Right cardiac atrium (tissue), 5 donors: ENCODE results near the gene TNFAIP8. TPM values are rescaled to one million over a fixed set of nuclear protein-coding genes. Genes with fewer than 3 reads are reported as not detected.
"Not testable (repeated sequence)": the region's sequence is repeated elsewhere in the genome, so short reads cannot be mapped to it uniquely, and the experiment has no call there.

ENCODE experiments used
- ATAC-seq, 2 donors: fragments of 200-7000 bp; cut with Tn5 transposase; one replicate each; pipeline versions ENCODE4 v1.8.0 to v1.9.1; 2020; ENCODE audit warnings: moderate library complexity in 2 of 2, mild to moderate bottlenecking in 1 of 2
- DNase-seq, 3 donors: peaks; one replicate each; pipeline ENCODE4 v3.0.0-alpha.2; 2020
- H3K27ac ChIP-seq: one replicate; pipeline ENCODE4 v1.5.1; 2013; ENCODE audit warnings: mild to moderate bottlenecking, low read length, control low read depth, moderate library complexity
- H3K27me3 ChIP-seq: one replicate; pipeline ENCODE4 v1.6.1; 2013; ENCODE audit not compliant: control insufficient read depth, insufficient read depth
- H3K4me1 ChIP-seq: one replicate; pipeline ENCODE4 v1.6.1; 2013; ENCODE audit warnings: low read length; ENCODE audit not compliant: control insufficient read depth, insufficient read depth
- H3K4me3 ChIP-seq: one replicate; pipeline ENCODE4 v1.5.1; 2013; ENCODE audit warnings: low read length, control low read depth
- H3K9me3 ChIP-seq: one replicate; pipeline ENCODE4 v1.6.1; 2013; ENCODE audit warnings: low read length; ENCODE audit not compliant: control insufficient read depth
- WGBS: extraction: QIAGEN DNeasy Blood & Tissue Kit; methylation state at CpG from one replicate; pipeline ENCODE4 v1.1.7; 2013; 5-methylcytosine and 5-hydroxymethylcytosine counted together
- intact Hi-C, 4 donors: fragments of 100-400 bp; cut with DNase I; formaldehyde crosslinking; loops; one replicate each; pipeline versions ENCODE4 v1.11.0 to v1.14.0; 2022 to 2023
- polyA plus RNA-seq: library from polyadenylated mRNA; stranded (reverse); fragments of 200-250 nt; gene quantifications from one replicate; pipeline ENCODE4 v1.2.3, GENCODE V29; 2013
- total RNA-seq, 4 donors: library from RNA; stranded (reverse); fragmentation: NEBNext Ultra II Directional; extraction: Animal tissue kit (Norgen Biotek cat#: 25700); gene quantifications; one replicate each; pipeline ENCODE4 v1.2.1, GENCODE V29; 2021
- donor health status: healthy with polysubstance abuse.
- donor health status: DM: no; HTN: yes; CAD: no.
- donor health status: DM: no; HTN: no; CAD: no.
- donor health status: DM: no; HTN: yes; CAD: no; lungs with severe emphysema.
- donor health status: DM: yes; HTN: yes; CAD: no.

Gene TNFAIP8
- total and polyA plus RNA-seq, 5 donors: 2.7 to 5.9 (median 4.4) TPM

- H3K4me1 ChIP-seq, DNase-seq, H3K9me3 ChIP-seq, ATAC-seq, H3K4me3 ChIP-seq, intact Hi-C loops, H3K27ac ChIP-seq, H3K27me3 ChIP-seq: not testable (repeated sequence)
- WGBS: 68% methylated on average over 3 of the region's 3 CpGs
Observed at GRCh38 chr5:119428574-119428973, 72.8 kb downstream of the TNFAIP8 start.

DNA sequence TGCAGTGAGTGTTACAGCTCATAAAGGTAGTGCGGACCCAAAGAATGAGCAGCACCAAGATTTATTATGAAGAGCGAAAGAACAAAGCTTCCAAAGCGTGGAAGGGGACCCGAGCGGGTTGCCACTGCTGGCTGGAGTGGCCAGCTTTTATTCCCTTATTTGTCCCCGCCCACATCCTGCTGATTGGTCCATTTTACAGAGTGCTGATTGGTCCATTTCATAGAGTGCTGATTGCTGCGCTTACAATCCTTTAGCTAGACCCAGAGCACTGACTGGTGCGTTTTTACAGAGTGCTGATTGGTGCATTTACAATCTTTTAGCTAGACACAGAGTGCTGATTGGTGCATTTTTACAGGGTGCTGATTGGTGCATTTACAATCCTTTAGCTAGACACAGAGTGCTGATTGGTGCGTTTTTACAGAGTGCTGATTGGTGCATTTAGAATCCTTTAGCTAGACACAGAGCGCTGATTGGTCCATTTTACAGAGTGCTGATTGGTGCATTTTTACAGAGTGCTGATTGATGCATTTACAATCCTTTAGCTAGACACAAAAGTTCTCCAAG is 76.9 kb downstream of the TNFAIP8 start:
- H3K4me3 ChIP-seq, H3K4me1 ChIP-seq, H3K9me3 ChIP-seq, H3K27ac ChIP-seq, H3K27me3 ChIP-seq, intact Hi-C loops, ATAC-seq, DNase-seq: not testable (repeated sequence)
- WGBS: 88% methylated on average over 10 of the region's 10 CpGs

GRCh38 chr5:119435436-119436132 is 79.8 kb downstream of the TNFAIP8 start:
- Histone ChIP-seq H3K27ac (no peak overlapping the region), H3K4me3 (no peak overlapping the region), H3K4me1 (no peaks in the 10 kb centered on the region), H3K9me3 (no peaks in the 10 kb centered on the region), H3K27me3 (no peaks in the 10 kb centered on the region)
- intact Hi-C loops: no loop called here
- WGBS: 48% methylated on average over 8 of the region's 8 CpGs
- DNase-seq (peak; percentile 50 to 81 (median 81)), ATAC-seq (peak; percentile 42 to 51)

DNA sequence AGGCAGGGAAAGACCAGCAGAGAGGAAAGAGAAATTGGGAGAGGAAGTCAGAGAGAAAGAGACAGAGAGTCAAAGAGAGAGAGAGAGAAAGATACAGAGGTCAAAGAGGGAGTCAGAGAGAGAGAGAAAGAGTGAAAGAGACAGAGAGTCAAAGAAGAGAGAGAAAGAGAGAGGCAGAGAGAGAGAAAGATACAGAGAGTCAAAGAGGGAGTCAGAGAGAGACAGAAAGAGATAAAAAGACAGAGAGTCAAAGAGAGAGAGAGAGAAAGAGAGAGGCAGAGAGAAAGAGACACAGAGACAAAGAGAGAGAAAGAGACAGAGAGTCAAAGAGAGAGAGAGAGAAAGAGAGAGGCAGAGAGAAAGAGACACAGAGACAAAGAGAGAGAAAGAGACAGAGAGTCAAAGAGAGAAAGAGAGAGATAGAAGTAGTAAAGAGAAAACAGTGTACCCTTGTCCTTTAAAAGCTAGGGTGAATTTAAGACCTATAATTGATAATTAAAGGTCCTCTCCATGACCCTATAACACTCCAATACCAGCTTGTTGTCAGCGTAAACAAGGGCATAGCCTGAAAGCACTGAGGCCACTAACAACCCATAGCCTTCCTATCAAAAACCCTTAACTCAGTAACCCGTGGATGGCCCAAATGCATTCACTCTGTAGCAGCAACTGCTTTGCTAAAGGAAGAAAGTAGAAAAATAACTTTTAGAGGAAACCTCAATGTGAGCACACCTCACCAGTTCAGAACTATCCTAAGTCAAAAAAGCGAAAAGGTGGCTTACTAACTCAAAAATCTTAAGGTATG is 82.2 kb downstream of the TNFAIP8 start:
- H3K9me3 ChIP-seq, ATAC-seq, H3K4me3 ChIP-seq, DNase-seq, H3K27ac ChIP-seq, H3K27me3 ChIP-seq, H3K4me1 ChIP-seq, intact Hi-C loops: not testable (repeated sequence)
- WGBS: 79% methylated on average over 3 of the region's 3 CpGs

GRCh38 chr5:119438587-119438917 is 82.7 kb downstream of the TNFAIP8 start:
- intact Hi-C loops, H3K9me3 ChIP-seq, H3K4me3 ChIP-seq, ATAC-seq, H3K27ac ChIP-seq, H3K27me3 ChIP-seq, H3K4me1 ChIP-seq, DNase-seq: not testable (repeated sequence)
- 30% methylated on average over 1 of the region's 1 CpG for WGBS

GRCh38 chr5:119439140-119439631 is 83.4 kb downstream of the TNFAIP8 start:
- H3K27me3 ChIP-seq: no peaks in the 10 kb centered on the region
- H3K9me3 ChIP-seq: no peaks in the 10 kb centered on the region
- 74% methylated on average over 8 of the region's 8 CpGs for WGBS
- ATAC-seq (peak in 1 of 2 donors; percentile 85), DNase-seq (peak in 1 of 3 donors; percentile 53)
- intact Hi-C loops: no loop called here
- H3K27ac ChIP-seq: no peak overlapping the region
- no peak overlapping the region for H3K4me3 ChIP-seq
- no peaks in the 10 kb centered on the region for H3K4me1 ChIP-seq

- H3K27me3 ChIP-seq, intact Hi-C loops, H3K9me3 ChIP-seq, H3K27ac ChIP-seq, H3K4me1 ChIP-seq, H3K4me3 ChIP-seq, ATAC-seq, DNase-seq: not testable (repeated sequence)
- WGBS: 81% methylated on average over 3 of the region's 3 CpGs
Observed at GRCh38 chr5:119439632-119440031, 83.8 kb downstream of the TNFAIP8 start.

DNA sequence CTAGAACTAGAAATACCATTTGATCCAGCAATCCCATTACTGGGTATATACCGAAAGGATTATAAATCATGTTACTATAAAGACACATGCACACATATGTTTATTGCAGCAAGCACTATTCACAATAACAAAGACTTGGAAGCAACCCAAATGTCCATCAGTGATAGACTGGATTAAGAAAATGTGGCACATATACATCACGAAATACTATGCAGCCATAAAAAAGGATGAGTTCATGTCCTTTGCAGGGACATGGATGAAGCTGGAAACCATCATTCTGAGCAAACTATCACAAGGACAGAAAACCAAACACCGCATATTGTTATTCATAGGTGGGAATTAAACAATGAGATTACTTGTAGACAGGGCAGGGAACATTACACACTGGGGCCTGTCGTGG is 88.8 kb downstream of the TNFAIP8 start:
- H3K4me1 ChIP-seq, H3K27me3 ChIP-seq, intact Hi-C loops, H3K9me3 ChIP-seq, H3K27ac ChIP-seq, H3K4me3 ChIP-seq, ATAC-seq, DNase-seq: not testable (repeated sequence)
- 92% methylated on average over 4 of the region's 4 CpGs for WGBS

- H3K27me3 ChIP-seq: no peaks in the 10 kb centered on the region
- H3K4me3 ChIP-seq: no peak overlapping the region
- intact Hi-C loops: no loop called here
- ATAC-seq (no peak), DNase-seq (no peak)
- H3K4me1 ChIP-seq: no peaks in the 10 kb centered on the region
- H3K27ac ChIP-seq: no peak overlapping the region
- WGBS: 54% methylated on average over 13 of the region's 13 CpGs
- H3K9me3 ChIP-seq: no peaks in the 10 kb centered on the region
Observed at GRCh38 chr5:119445544-119445943, 89.7 kb downstream of the TNFAIP8 start.
